ENCODE measurements around the gene ASCL1.

The ASCL1 gene

DNA sequence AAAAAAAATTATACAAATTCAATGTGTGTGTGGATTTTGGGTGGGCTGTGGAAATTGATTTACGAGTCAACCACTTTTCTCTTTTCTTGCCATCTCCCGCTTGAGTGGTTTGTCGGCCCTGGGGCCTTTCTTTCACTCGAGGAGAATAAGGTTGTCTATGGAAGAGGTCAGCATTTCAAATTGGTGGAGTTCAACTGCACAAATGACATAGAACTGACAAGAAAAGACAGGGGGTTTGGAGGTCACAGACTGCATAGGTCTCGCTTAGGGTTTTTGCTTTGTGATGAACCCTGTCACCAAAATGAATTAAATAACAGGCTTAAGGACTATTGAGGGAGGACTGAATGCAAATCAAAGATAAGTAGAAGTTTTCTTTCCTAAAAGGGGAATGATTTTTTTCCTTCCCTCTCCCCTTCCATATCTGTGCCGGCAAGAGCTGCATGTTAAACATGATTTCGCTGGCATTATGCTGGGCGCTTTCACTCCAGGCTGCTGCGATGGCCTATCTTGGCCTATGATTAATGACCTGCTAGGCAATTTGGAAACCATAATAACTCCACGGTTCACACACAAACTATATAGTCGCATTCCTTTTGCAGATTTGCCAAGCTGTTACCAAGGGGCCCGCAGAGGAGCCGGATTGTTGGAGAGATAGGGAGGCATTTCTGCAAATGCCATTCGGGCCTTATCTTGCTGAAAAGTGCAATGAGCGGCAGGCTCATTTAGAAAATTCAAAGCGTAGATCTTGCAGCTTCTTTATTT is 20.7 kb downstream of the ASCL1 start:
- no peak for DNase-seq (ENCODE audit: low read depth in 2 of 2)

DNA sequence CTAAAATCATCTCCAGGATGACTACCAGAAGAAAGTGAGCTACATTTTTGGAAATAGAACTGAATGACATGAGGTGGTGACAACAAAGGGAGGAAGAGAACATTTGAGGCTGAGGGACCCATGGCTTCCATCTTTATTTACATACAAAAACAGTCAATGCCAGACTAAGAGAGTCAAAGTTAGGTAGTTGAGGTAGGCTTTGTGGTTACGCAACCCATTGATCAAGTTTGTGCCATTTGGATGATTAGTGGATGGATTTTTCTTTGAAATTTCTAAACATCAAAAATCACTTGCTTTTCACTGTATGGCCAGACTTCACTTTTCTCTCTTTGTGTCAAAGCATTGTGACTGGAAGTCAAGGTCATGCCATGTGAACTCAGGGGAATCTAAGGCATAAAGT is 22.9 kb downstream of the ASCL1 start:
- no peak for DNase-seq (ENCODE audit: low read depth in 2 of 2)

DNA sequence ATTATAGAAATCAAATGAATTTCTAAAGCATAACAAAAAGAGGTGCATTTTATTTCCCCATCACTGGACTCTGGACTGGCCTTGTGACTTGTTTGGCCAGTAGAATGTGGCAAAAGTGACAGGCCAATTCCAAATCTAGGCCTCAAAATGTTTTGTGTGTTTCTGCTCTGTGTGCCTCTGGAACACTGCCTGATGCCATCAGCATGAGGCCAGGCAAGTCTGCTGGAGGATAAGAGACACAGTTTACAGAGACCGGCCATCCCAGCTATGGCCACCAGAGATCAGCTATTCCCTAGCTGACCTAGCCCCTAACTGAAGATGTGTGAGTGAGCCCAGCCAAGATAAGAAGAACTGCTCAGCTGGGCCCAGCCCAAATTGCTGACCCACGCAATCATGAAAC is 32.9 kb downstream of the ASCL1 start:
- DNase-seq (ENCODE audit: low read depth in 2 of 2) = no peak

DNA sequence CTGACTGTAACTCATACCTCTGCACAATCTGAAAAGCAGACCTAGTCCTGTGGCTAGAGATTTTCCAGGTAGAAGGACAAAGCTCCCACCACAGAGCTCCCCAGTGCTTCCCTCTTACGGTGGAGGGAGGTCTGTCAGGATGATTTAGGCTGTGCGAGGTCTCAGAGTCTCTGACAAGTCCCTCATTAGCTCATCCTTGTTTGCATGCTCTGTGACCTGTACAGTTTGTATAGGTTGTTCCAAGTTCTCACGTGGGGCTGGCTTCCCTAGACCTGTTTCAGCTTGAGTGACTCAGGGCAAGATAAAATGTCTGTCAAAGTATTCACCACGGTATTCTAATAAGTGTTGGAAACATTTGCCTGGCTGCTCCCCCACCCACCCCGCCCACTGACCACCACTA is 34.8 kb downstream of the ASCL1 start:
- DNase-seq (ENCODE audit: low read depth in 2 of 2) = no peak

DNA sequence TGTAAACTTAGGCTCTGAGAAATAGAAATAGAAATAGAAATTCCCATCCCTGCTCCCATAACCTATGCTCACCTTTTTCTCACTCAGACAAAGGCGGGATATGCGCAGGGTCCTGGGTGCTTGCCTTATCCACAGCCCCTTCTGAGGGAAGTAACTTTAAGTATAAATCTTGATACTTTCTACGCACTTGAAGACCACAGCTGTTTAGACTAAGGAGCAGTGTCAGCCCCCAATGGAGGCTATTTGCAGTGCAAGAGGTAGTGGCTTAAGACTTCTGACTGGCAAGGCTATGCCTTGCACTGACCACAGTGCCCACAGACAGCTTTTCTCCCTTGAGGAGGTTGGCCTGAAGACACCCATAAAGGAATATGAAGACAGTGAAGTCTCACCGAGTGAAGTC is 35.2 kb downstream of the ASCL1 start:
- no peak for DNase-seq (ENCODE audit: low read depth in 2 of 2)

DNA sequence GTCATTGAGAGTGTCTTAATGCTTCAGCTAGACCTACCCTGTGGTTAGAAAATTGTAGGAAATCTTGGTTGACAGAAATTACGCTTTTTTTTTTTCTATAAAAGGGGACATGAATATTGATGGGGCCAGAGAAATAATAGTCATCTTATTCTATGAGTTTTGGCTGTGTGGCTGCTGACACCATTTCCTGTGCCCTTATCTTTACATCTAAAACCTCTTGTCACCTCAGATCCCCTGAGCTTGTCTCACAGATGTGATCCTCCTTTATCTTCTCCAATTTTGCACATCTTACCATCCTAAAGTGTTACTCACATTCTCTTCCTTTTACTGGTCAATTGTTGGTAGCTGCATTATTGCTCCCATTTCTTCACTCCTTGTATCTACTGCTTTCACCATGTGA is 36.1 kb downstream of the ASCL1 start:
- DNase-seq (ENCODE audit: low read depth in 2 of 2) = no peak

DNA sequence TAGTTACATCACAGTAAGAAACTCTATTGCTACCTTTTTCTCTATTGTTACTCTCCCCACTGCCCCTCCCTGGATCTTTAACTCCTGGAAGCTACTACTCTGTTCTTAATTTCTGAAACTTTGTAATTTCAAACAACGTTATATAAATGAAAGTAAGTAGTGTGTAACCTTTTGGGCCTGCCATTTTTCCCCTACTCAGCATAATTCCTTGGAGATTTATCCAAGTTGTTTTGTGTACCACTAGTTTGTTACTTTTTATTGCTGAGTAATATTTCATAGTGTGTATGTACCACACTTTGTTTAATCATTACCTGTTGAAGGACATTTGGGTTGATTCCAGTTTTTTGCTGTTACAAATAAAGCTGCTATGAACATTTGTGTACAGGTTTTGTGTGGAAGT is 37.9 kb downstream of the ASCL1 start:
- no peak for DNase-seq (ENCODE audit: low read depth in 2 of 2)

Measured in stimulated activated CD8-positive, alpha-beta memory T cell treated with anti-CD3 and anti-CD28 coated beads, Interleukin-15, amount 100 ng/mL, for 48 hours (primary cell).